Endothelial cell of umbilical vein (primary cell): ENCODE measurements around the gene C6orf141. TPM values are rescaled to one million over a fixed set of nuclear protein-coding genes. Genes with fewer than 3 reads are reported as not detected.

ENCODE experiments used
- BruUV-seq: library from RNA; stranded (reverse); fragments of 400-500 nt; replicated peaks from 2 replicates; lab custom pipeline; 2021; lab: Mats Ljungman, UMichigan
- CTCF ChIA-PET: fragments of 300-600, 350-600 bp; sonication (Branson Sonifier 250); formaldehyde crosslinking; loops from one replicate; lab custom pipeline; 2021; ENCODE audit warnings: antibody characterized with exemption, inconsistent platforms; lab: Charles Lee
- POLR2A ChIA-PET: fragments of 300-600, 350-600 bp; sonication (Branson Sonifier 250); formaldehyde crosslinking; loops from one replicate; lab custom pipeline; 2021; ENCODE audit warnings: antibody characterized with exemption, inconsistent platforms; lab: Charles Lee
- DNase-seq: peaks from one replicate; pipeline ENCODE4 v3.0.0-alpha.2; 2011; ENCODE audit warnings: low read depth, low spot score
- FAIRE-seq: peaks from 2 replicates; lab custom pipeline; 2011; peaks lifted over from hg19 to GRCh38; lab: Jason Lieb, UNC
- H2AFZ ChIP-seq: 2 replicates; pipeline ENCODE4 v1.6.0; 2012; ENCODE audit warnings: low read depth, low read length, control low read depth, inconsistent platforms
- H3K27ac ChIP-seq: 2 replicates; pipeline ENCODE4 v1.5.1; 2011; ENCODE audit warnings: low read depth, mild to moderate bottlenecking, control low read depth, low read length, moderate library complexity; ENCODE audit not compliant: insufficient read depth
- H3K27me3 ChIP-seq, 2 experiments: 2 replicates each; pipeline versions ENCODE4 v1.6.0 to v1.6.1; 2011; ENCODE audit warnings: low read length in 2 of 2, mixed read lengths in 1 of 2; ENCODE audit not compliant: control insufficient read depth in 2 of 2, insufficient read depth in 2 of 2
- H3K36me3 ChIP-seq, 2 experiments: 2 replicates in 1 of 2; 3 replicates in 1 of 2; pipeline ENCODE4 v1.5.1; 2011; ENCODE audit warnings: low read length in 2 of 2, mild to moderate bottlenecking in 1 of 2, moderate library complexity in 1 of 2; ENCODE audit not compliant: control insufficient read depth in 2 of 2, insufficient read depth in 2 of 2; ENCODE audit errors: extremely low read depth in 1 of 2
- H3K4me1 ChIP-seq: 3 replicates; pipeline ENCODE4 v1.5.1; 2011; ENCODE audit warnings: mild to moderate bottlenecking, low read length; ENCODE audit not compliant: control insufficient read depth, insufficient read depth; ENCODE audit errors: extremely low read depth
- H3K4me2 ChIP-seq: 2 replicates; pipeline ENCODE4 v1.6.1; 2011; ENCODE audit warnings: low read length, control low read depth, mixed read lengths; ENCODE audit not compliant: insufficient read depth
- H3K4me3 ChIP-seq, 3 experiments: fragments of 200-600 bp in 1 of 3; sonication (generic), shearing (Covaris generic) in 1 of 3; replicated peaks in 1 of 3; 2 replicates each; pipeline ENCODE4 v1.5.1; 2011 to 2016; ENCODE audit warnings: control low read depth in 3 of 3, low read length in 3 of 3, mild to moderate bottlenecking in 2 of 3, inconsistent platforms in 1 of 3, low read depth in 1 of 3, moderate library complexity in 1 of 3; ENCODE audit not compliant: insufficient read depth in 1 of 3
- H3K79me2 ChIP-seq: 2 replicates; pipeline ENCODE4 v1.6.0; 2012; ENCODE audit warnings: low read length, inconsistent platforms; ENCODE audit not compliant: control insufficient read depth, insufficient read depth
- H3K9ac ChIP-seq: replicated peaks from 2 replicates; pipeline ENCODE3; 2011; ENCODE audit warnings: low read length, control low read depth; ENCODE audit not compliant: insufficient read depth; ENCODE audit errors: extremely low read depth
- H3K9me1 ChIP-seq: replicated peaks from 3 replicates; pipeline ENCODE4 v1.6.0; 2011; ENCODE audit warnings: mild to moderate bottlenecking, low read length; ENCODE audit not compliant: control insufficient read depth, insufficient read depth; ENCODE audit errors: extremely low read depth
- H3K9me3 ChIP-seq: replicated peaks from 2 replicates; pipeline ENCODE4 v1.5.1; 2012; ENCODE audit warnings: low read length, inconsistent platforms; ENCODE audit not compliant: control insufficient read depth, insufficient read depth
- H4K20me1 ChIP-seq: replicated peaks from 2 replicates; pipeline ENCODE3; 2011; ENCODE audit warnings: mild to moderate bottlenecking, low read length; ENCODE audit not compliant: control insufficient read depth, insufficient read depth; ENCODE audit errors: extremely low read depth
- CTCF ChIP-seq, 2 donors: IDR thresholded peaks; 1 replicate in 1 of 2; 2 replicates in 1 of 2; pipeline ENCODE4 v1.5.1; 2011; ENCODE audit warnings: low read length in 2 of 2, mild to moderate bottlenecking in 2 of 2, moderate library complexity in 2 of 2, control low read depth in 1 of 2, inconsistent platforms in 1 of 2, low read depth in 1 of 2; ENCODE audit not compliant: insufficient read depth in 1 of 2; ENCODE audit errors: extremely low read depth in 1 of 2
- EZH2 ChIP-seq: IDR thresholded peaks from 2 replicates; pipeline ENCODE4 v1.6.1; 2012; ENCODE audit warnings: borderline replicate concordance, low read depth, mild to moderate bottlenecking, moderate library complexity, low read length, inconsistent platforms; ENCODE audit not compliant: severe bottlenecking
- FOS ChIP-seq: IDR thresholded peaks from 2 replicates; pipeline ENCODE4 v1.6.1; 2011; ENCODE audit warnings: mild to moderate bottlenecking, low read length, moderate library complexity, borderline replicate concordance; ENCODE audit not compliant: insufficient read depth
- JUN ChIP-seq: IDR thresholded peaks from 2 replicates; pipeline ENCODE4 v1.6.1; 2011; ENCODE audit warnings: borderline replicate concordance, low read depth; ENCODE audit not compliant: insufficient read length, insufficient read depth
- MYC ChIP-seq: IDR thresholded peaks from one replicate; pipeline ENCODE4 v1.6.1; 2011; ENCODE audit warnings: mild to moderate bottlenecking, low read depth, low read length
- POLR2A ChIP-seq: IDR thresholded peaks from 2 replicates; pipeline ENCODE4 v1.6.1; 2012; ENCODE audit warnings: low read depth, mild to moderate bottlenecking, control low read depth, low read length
- POLR2AphosphoS5 ChIP-seq: IDR thresholded peaks from 2 replicates; pipeline ENCODE4 v1.6.1; 2012; ENCODE audit warnings: low read depth, mild to moderate bottlenecking, control low read depth, low read length, moderate library complexity; ENCODE audit not compliant: insufficient read depth
- dilution Hi-C: fragments of 300-500 bp; cut with MboI; formaldehyde crosslinking; loops from one replicate; pipeline ENCODE4 v1.15.0; 2019; ENCODE audit warnings: low sequenced_read_pairs; ENCODE audit not compliant: extremely low pct_ligation_motif_present
- intact Hi-C: fragments of 100-400 bp; cut with micrococcal nuclease; formaldehyde crosslinking; loops from one replicate; pipeline ENCODE4 v1.10.0; 2022
- polyA plus RNA-seq, 4 experiments: library from polyadenylated mRNA; depleted of rRNA in 3 of 4; stranded (reverse) in 3 of 4; unstranded in 1 of 4; fragments of >200 nt; gene quantifications; 2 replicates each; pipeline versions ENCODE4 v1.2.1 to v1.2.3, GENCODE V29; 2011 to 2012; ENCODE audit warnings: missing spikeins in 1 of 4
- total RNA-seq: library from RNA; stranded (reverse); gene quantifications from 2 replicates; pipeline ENCODE4 v1.2.3, GENCODE V29; 2021

C6orf141 gene
- total and polyA plus RNA-seq, 2 donors (not counting 3 experiments of a cell fraction or from before 2014, with no cell fraction given): 5.7 to 15.5 TPM

- BruUV-seq: no TSS peak
- DNase-seq (no peak), FAIRE-seq (no peak)
- no peaks in the 10 kb centered on the region for H3K4me1 ChIP-seq
- no peak overlapping the region for H3K9ac ChIP-seq
- intact Hi-C loops (no loop called here), dilution Hi-C loops (no loop called here)
- no peaks in the 10 kb centered on the region for H3K79me2 ChIP-seq
- POLR2A ChIA-PET: no interaction called here
- no peaks in the 10 kb centered on the region for H4K20me1 ChIP-seq
- no peak overlapping the region for H3K27ac ChIP-seq
- H2AFZ ChIP-seq: no peak overlapping the region
- no peaks in the 10 kb centered on the region for H3K9me3 ChIP-seq
- peaks cover 2 to 8% of the 10 kb centered on the region in 2 experiments for H3K27me3 ChIP-seq
- TF ChIP-seq JUN: no peak
- TF ChIP-seq POLR2A: no peak
- TF ChIP-seq MYC: no peak
- TF ChIP-seq EZH2: no peak
- H3K4me2 ChIP-seq: no peak overlapping the region
- H3K36me3 ChIP-seq: no peaks in the 10 kb centered on the region
- CTCF ChIA-PET: interaction anchor here (1.3 to 3.6 kb wide), 2 partner anchors 8 to 12 kb away, joined by 3 to 22 read pairs; no protein-coding TSS in a partner anchor
- H3K4me3 ChIP-seq: no peak overlapping the region
- H3K9me1 ChIP-seq: no peaks in the 10 kb centered on the region
These were observed 30.8 kb upstream of the C6orf141 start for GRCh38 chr6:49519660-49520059.

- no peak overlapping the region for H3K4me3 ChIP-seq
- CTCF ChIA-PET: interaction anchor here (1.0 to 1.2 kb wide), 2 partner anchors 9 to 102 kb away, joined by 3 to 5 read pairs; no protein-coding TSS in a partner anchor
- TF ChIP-seq JUN (no peak), FOS (no peak), EZH2 (no peak), CTCF (IDR thresholded peaks at IDR 0.05; ENCODE audit: extremely low read depth in 1 of 2, insufficient read depth in 1 of 2, low read depth in 1 of 2, low read length in 2 of 2) (no peak), POLR2A (no peak), POLR2AphosphoS5 (no peak)
- H3K4me2 ChIP-seq: no peak overlapping the region
- dilution Hi-C loops: no loop called here
- H3K4me1 ChIP-seq: no peaks in the 10 kb centered on the region
- H3K27me3 ChIP-seq: peaks cover 4 to 12% of the 10 kb centered on the region in 2 experiments
- no peaks in the 10 kb centered on the region for H4K20me1 ChIP-seq
- no peak overlapping the region for H2AFZ ChIP-seq
- H3K27ac ChIP-seq: no peak overlapping the region
- H3K9me1 ChIP-seq: no peaks in the 10 kb centered on the region
- POLR2A ChIA-PET: no interaction called here
- FAIRE-seq: no peak
- H3K9ac ChIP-seq: no peak overlapping the region
- no peaks in the 10 kb centered on the region for H3K79me2 ChIP-seq
- H3K9me3 ChIP-seq: no peaks in the 10 kb centered on the region
- no TSS peak for BruUV-seq
- H3K36me3 ChIP-seq: no peaks in the 10 kb centered on the region
- intact Hi-C loops: no loop called here
- DNase-seq: no peak
These were observed 27.5 kb upstream of the C6orf141 start for GRCh38 chr6:49522710-49523593.
